ENCODE results near the gene OSBPL3. TPM values are rescaled to one million over a fixed set of nuclear protein-coding genes. Genes with fewer than 3 reads are reported as not detected.
"Not testable (repeated sequence)": the region's sequence is repeated elsewhere in the genome, so short reads cannot be mapped to it uniquely, and the experiment has no call there.

The OSBPL3 gene
- total RNA-seq, 1 donor from 2014 or later, result 90.6 TPM

DNA sequence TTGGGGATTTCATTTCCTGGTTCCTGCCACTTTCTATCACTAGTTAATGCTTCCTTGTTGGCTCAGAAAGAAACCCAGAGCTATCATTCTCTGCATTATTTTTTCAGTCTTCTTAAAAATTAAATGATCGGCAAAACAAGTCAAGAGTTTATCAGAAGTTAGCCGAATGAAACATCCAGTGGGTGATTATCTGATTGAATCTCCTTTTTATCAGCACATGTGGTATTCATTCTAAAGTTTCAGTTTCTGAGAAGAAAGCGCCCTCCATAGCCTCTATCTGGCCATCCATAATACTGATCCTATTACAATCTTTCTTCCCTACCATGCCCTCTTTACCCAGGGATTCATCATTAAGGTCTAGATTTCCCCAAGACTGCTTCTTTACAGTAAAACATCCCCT lies 71.8 kb downstream of the OSBPL3 start:
- H3K4me1 Mint-ChIP-seq (ENCODE audit: low read depth), result peaks cover 50% of the 10 kb centered on the region
- H3K36me3 Mint-ChIP-seq (ENCODE audit: low read depth), result peaks cover 23% of the 10 kb centered on the region
- DNase-seq (ENCODE audit: low spot score), result no peak
- intact Hi-C loops (cut with micrococcal nuclease), result loop anchor here (5.0 kb wide), 1 partner anchor 184 kb away; no protein-coding TSS in a partner anchor
- H3K9me3 Mint-ChIP-seq, result no peaks in the 10 kb centered on the region
- no peaks in the 10 kb centered on the region for H3K27me3 Mint-ChIP-seq (ENCODE audit: insufficient read depth)
- no peak overlapping the region for H3K4me3 Mint-ChIP-seq
- H3K27ac Mint-ChIP-seq, result no peak overlapping the region

DNA sequence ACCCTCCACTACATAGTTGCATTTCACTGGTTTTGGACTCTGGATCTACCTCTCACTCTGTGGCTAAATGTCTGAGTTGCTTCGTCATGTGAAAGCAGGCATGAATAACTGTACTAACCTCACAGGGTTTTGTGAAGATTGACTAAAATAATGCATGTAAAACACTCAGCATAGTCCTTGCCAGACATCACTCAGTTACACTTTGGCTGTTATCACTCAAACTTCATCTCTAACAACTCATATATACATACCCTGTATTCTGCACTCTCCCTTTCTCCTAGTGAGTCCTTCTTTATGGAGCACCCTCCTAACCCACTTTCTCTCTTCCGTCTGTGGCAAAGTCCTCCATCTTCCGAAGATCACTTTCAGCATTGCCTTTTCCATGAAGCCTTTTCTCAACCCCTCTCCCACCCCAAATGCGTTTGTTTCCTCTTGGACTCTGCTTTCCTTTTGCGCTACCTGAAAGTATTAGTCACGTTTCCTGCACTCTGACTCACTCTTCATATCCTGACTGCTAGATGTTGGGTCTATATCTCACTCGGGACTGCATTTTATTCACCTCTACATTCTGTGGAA lies 72.6 kb downstream of the OSBPL3 start:
- Mint-ChIP-seq H3K36me3 (ENCODE audit: low read depth) (peaks cover 20% of the 10 kb centered on the region), H3K9me3 (no peaks in the 10 kb centered on the region), H3K4me1 (ENCODE audit: low read depth) (peaks cover 48% of the 10 kb centered on the region), H3K27ac (no peak overlapping the region), H3K27me3 (ENCODE audit: insufficient read depth) (no peaks in the 10 kb centered on the region), H3K4me3 (no peak overlapping the region)
- intact Hi-C loops (cut with micrococcal nuclease), result loop anchor here (1.0 to 5.0 kb wide), 13 partner anchors 9 to 1551 kb away; partner anchors contain the start of genes CYCS and OSBPL3
- DNase-seq (ENCODE audit: low spot score), result peak; percentile 38

DNA sequence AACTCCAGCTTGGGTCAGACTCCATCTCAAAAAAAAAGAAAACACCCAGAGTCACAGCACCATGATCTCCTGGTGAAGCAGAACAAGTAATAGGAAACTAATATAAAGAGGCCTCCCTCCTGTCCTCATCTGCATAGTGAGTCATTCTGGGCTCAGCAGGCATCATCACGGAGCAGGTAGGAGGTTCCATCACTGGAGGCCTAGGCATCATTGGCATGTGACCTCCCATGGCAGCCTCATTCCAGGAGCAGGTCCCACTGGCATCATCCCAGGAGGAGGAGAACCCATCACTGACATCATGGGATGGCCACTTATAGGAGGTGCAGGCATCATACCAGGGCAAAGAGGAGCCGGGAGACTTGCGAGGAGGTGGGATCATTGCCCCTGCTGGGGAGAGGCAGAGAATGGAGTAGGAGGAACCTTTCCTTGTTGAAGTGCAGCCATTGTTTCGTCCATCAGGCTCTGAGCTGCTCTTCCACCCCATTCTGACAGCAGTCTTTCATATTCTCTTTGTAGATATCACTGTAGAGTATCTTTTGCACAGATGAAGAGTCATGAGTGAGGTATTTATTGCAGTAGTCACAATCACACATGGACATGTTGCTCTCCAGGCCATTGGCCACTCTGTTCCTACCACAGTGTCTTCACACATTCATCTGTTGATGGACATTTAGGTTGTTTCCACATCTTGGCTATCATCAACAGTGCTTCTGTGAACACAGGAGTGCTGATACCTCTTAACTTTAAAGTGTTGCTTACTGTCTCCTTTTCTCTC lies 73.8 kb downstream of the OSBPL3 start:
- Mint-ChIP-seq H3K27ac (no peak overlapping the region), H3K9me3 (no peaks in the 10 kb centered on the region), H3K4me1 (ENCODE audit: low read depth) (peaks cover 47% of the 10 kb centered on the region), H3K27me3 (ENCODE audit: insufficient read depth) (no peaks in the 10 kb centered on the region), H3K36me3 (ENCODE audit: low read depth) (peaks cover 24% of the 10 kb centered on the region), H3K4me3 (no peak overlapping the region)
- intact Hi-C loops (cut with micrococcal nuclease), result loop anchor here (2.0 to 5.0 kb wide), 4 partner anchors 151 to 1549 kb away; partner anchors contain the start of gene CYCS
- no peak for DNase-seq (ENCODE audit: low spot score)

DNA sequence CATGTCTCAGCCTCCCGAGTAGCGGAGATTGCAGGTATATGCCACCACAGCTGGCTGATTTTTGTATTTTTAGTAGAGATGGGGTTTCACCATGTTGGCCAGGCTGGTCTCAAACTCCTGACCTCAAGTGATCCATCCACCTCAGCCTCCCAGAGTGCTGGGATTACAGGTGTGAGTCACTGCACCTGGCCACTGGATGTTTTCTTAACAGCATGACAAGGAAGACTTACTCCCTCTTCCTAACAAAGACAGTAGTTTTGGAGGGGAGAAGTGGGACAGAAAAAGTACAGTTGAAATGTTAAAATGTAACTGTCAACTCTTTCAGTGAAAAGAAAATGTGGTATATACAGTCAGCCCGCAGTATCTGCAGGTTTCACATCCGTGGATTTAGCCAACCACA lies 76.0 kb downstream of the OSBPL3 start:
- peaks cover 20% of the 10 kb centered on the region for H3K36me3 Mint-ChIP-seq (ENCODE audit: low read depth)
- H3K9me3 Mint-ChIP-seq; DNase-seq (ENCODE audit: low spot score); H3K27me3 Mint-ChIP-seq (ENCODE audit: insufficient read depth); H3K4me3 Mint-ChIP-seq; H3K27ac Mint-ChIP-seq; intact Hi-C loops (cut with micrococcal nuclease): not testable (repeated sequence)
- peaks cover 51% of the 10 kb centered on the region for H3K4me1 Mint-ChIP-seq (ENCODE audit: low read depth)

DNA sequence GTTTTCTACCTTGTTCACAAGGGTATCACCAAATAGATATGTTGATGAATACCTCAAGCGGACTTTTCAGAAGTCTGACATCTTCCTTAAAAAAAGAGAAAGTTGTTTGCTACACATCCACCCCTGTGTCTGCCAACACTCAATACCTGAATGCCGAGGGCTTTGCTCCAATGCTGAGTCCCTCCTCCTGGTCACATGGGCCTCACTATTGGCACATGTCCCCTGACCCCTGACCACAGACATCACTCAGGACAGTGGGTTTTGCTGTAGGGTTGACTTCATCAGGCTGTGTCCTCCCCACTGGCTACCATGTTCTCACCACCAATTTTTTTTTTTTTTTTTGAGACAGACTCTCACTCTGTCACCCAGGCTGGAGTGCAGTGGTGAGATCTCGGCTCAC lies 76.4 kb downstream of the OSBPL3 start:
- Mint-ChIP-seq H3K36me3 (ENCODE audit: low read depth) (peaks cover 20% of the 10 kb centered on the region), H3K4me3 (no peak overlapping the region), H3K4me1 (ENCODE audit: low read depth) (peaks cover 55% of the 10 kb centered on the region), H3K9me3 (no peaks in the 10 kb centered on the region), H3K27me3 (ENCODE audit: insufficient read depth) (no peaks in the 10 kb centered on the region), H3K27ac (no peak overlapping the region)
- DNase-seq (ENCODE audit: low spot score), result no peak
- intact Hi-C loops (cut with micrococcal nuclease), result no loop called here

DNA sequence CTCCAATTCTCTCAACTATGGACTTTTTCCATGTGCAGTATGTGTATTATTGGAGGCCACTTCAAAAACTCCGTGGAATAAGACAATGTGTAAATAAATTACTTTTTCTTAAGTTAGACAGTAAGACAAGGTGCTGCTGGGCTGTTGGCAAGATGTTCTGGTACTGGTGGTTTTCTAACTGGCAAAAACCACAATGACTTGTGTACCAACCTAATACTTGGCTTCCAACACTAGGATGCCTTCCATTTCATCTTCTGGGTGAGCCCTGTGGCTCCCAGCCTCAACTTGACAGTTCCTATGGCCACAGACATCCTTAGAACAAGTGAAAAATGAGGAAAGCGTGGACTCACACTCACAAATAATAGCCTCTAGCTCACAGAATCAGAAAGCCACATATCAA lies 77.0 kb downstream of the OSBPL3 start:
- no peak for DNase-seq (ENCODE audit: low spot score)

DNA sequence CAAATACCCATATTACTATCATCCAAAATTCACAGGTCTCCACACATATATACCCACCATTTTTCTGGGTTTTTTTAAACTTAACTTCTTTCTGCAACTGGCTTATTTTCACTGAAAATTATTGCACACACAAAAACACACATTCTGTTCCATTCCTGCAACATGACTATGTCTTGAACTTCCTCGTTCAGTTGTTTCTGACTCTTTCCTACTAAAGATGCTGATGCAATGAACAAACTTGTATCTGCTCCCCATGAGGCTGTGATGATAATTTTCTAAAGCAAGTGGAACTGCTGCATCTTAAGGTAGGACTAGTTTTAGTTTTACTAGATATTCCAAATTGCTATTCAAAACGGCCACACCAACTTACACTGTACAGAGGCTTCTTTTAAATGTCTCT lies 77.7 kb downstream of the OSBPL3 start:
- intact Hi-C loops (cut with micrococcal nuclease), result no loop called here
- DNase-seq (ENCODE audit: low spot score), result no peak
- peaks cover 61% of the 10 kb centered on the region for H3K4me1 Mint-ChIP-seq (ENCODE audit: low read depth)
- no peaks in the 10 kb centered on the region for H3K9me3 Mint-ChIP-seq
- H3K4me3 Mint-ChIP-seq, result no peak overlapping the region
- no peak overlapping the region for H3K27ac Mint-ChIP-seq
- no peaks in the 10 kb centered on the region for H3K27me3 Mint-ChIP-seq (ENCODE audit: insufficient read depth)
- H3K36me3 Mint-ChIP-seq (ENCODE audit: low read depth), result peaks cover 20% of the 10 kb centered on the region

More for the DNA sequence above, 77.0 kb downstream of the OSBPL3 start:
- Mint-ChIP-seq H3K36me3 (ENCODE audit: low read depth) (peaks cover 20% of the 10 kb centered on the region), H3K4me3 (peak overlapping the region; percentile 17), H3K4me1 (ENCODE audit: low read depth) (peaks cover 61% of the 10 kb centered on the region), H3K27me3 (ENCODE audit: insufficient read depth) (no peaks in the 10 kb centered on the region), H3K27ac (no peak overlapping the region), H3K9me3 (no peaks in the 10 kb centered on the region)
- intact Hi-C loops (cut with micrococcal nuclease), result no loop called here

DNA sequence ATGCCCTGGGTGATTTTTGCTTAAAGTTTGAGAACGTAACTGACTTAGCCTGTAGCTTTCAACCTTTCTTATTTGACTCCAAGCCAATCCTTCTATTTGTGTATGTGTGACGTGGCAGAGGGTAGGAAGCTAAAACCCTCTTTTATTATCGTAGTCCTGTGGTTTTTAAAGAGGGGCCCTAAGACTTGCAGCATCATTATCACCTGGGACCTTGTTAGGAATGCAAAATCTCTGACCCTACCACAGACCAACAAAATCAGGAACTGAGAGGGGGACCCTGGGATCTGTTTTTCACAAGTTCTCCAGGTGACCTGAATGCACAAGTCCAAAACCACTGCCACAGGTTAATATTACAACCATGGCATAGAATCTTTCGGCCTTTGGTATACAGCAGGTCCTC lies 80.1 kb downstream of the OSBPL3 start:
- no peaks in the 10 kb centered on the region for H3K27me3 Mint-ChIP-seq (ENCODE audit: insufficient read depth)
- H3K4me3 Mint-ChIP-seq, result no peak overlapping the region
- peaks cover 77% of the 10 kb centered on the region for H3K4me1 Mint-ChIP-seq (ENCODE audit: low read depth)
- no peak overlapping the region for H3K27ac Mint-ChIP-seq
- intact Hi-C loops (cut with micrococcal nuclease), result no loop called here
- DNase-seq (ENCODE audit: low spot score), result no peak
- no peaks in the 10 kb centered on the region for H3K9me3 Mint-ChIP-seq
- peaks cover 14% of the 10 kb centered on the region for H3K36me3 Mint-ChIP-seq (ENCODE audit: low read depth)

DNA sequence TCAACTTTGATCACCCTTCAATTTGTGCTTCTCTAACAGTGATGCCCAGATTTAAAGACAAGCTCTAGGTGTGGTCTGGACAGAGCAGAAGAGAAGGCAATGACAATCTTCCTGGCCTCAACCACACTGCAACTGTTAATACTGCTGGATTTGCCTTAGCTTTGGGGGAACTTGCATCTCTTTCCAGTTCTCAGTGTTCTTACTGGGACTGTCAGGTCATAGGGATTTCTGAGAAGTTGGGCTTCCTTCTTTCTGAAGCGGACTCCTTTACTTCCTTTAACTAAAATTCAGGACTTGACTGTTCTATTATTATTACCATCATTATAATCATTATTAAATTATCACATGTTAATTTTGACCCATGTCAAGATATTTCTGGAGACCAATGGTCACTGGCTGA lies 80.8 kb downstream of the OSBPL3 start:
- Mint-ChIP-seq H3K36me3 (ENCODE audit: low read depth) (peaks cover 13% of the 10 kb centered on the region), H3K9me3 (no peaks in the 10 kb centered on the region), H3K4me3 (no peak overlapping the region), H3K27me3 (ENCODE audit: insufficient read depth) (no peaks in the 10 kb centered on the region), H3K27ac (peak overlapping the region; percentile 74), H3K4me1 (ENCODE audit: low read depth) (peaks cover 79% of the 10 kb centered on the region)
- DNase-seq (ENCODE audit: low spot score), result no peak
- intact Hi-C loops (cut with micrococcal nuclease), result no loop called here

DNA sequence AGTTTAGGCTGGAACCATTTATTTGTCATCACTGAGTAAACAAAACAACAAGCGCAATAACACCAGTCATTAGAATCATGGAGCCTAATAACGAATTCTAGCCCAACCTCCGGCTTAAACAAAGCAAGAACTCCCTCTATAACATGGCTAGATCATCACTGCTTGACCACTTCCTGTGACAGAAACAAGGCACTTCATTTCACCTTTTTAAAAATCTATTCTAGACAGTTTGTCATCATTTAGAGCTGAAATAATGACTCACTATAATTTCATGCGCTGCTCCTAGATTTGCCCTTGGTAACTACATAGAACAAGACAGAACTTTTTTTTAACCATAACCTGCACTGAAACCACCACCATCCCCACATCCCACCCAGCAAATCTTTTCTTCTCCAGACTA lies 81.3 kb downstream of the OSBPL3 start:
- H3K4me3 Mint-ChIP-seq, result no peak overlapping the region
- H3K4me1 Mint-ChIP-seq (ENCODE audit: low read depth), result peaks cover 82% of the 10 kb centered on the region
- H3K9me3 Mint-ChIP-seq, result no peaks in the 10 kb centered on the region
- no peak for DNase-seq (ENCODE audit: low spot score)
- intact Hi-C loops (cut with micrococcal nuclease), result loop anchor here (1.0 kb wide), 2 partner anchors 9 to 10 kb away; no protein-coding TSS in a partner anchor
- no peaks in the 10 kb centered on the region for H3K27me3 Mint-ChIP-seq (ENCODE audit: insufficient read depth)
- peaks cover 13% of the 10 kb centered on the region for H3K36me3 Mint-ChIP-seq (ENCODE audit: low read depth)
- peak overlapping the region; percentile 74 for H3K27ac Mint-ChIP-seq

DNA sequence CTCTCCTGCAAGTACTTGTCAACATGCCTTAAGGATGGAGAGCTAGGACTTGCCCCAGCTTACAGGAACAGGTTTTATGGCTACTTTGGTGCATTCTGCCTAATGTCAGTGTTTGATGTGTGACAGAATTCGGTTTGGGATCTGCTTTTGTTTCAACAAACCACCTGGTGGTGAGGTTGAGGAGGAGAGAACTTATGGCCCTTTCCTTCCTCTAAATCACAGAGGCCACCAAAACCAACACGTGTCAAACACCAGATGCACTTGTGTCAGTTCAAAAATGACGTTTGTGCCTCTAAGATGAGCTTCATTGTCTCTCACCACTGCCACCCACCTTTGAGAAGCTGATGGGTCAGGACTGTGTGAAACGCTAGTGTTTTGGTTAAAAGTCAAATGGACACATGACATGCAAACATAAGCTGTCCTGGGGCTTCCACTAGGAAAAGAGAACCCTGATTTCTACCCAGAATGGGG lies 83.9 kb downstream of the OSBPL3 start:
- Mint-ChIP-seq H3K9me3 (no peaks in the 10 kb centered on the region), H3K4me3 (no peak overlapping the region), H3K27ac (peak overlapping the region; percentile 64), H3K4me1 (ENCODE audit: low read depth) (peaks cover 74% of the 10 kb centered on the region), H3K27me3 (ENCODE audit: insufficient read depth) (no peaks in the 10 kb centered on the region), H3K36me3 (ENCODE audit: low read depth) (peaks cover 13% of the 10 kb centered on the region)
- no peak for DNase-seq (ENCODE audit: low spot score)
- intact Hi-C loops (cut with micrococcal nuclease), result no loop called here

DNA sequence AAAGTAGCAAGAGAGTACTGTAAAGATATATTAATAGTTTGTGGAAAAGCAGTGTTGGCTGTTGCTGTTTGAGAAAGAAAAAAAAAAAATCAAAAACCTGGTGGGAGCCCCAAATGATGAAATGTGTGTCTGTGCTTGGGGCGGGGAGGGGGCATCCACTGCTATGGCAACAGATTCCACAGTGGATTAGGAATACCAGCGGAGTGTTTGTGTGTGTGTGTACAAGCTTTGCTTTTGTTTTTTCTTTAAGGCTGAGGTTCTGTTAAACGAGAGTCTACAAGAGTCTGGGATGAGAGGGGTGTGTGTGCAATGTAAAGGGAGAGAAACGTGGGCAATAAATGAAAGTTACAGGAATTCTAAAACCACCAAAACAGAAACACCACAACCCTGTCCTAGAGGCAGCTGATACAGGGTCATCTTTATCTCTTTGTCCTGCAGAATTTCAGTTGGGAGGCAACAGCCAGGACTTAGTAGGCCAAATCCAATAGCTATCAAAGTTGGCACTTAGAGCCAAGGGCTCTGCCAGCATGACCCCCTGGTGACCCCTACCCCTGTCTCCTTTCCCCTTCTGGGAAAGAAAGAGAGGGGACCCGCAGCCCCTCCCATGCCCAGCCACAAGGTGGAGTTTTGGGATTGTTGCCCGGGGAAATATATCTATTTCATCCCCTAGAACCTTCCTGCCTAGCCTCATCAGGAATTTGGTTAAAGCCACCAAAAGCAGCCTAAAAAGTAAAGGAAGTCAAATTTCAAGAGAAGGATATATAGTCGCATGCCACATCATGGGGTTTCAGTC lies 85.4 kb downstream of the OSBPL3 start:
- H3K27me3 Mint-ChIP-seq (ENCODE audit: insufficient read depth), result no peaks in the 10 kb centered on the region
- no peak for DNase-seq (ENCODE audit: low spot score)
- no peaks in the 10 kb centered on the region for H3K9me3 Mint-ChIP-seq
- peak overlapping the region; percentile 41 for H3K27ac Mint-ChIP-seq
- H3K4me3 Mint-ChIP-seq, result no peak overlapping the region
- intact Hi-C loops (cut with micrococcal nuclease), result no loop called here
- H3K4me1 Mint-ChIP-seq (ENCODE audit: low read depth), result peaks cover 75% of the 10 kb centered on the region
- peaks cover 26% of the 10 kb centered on the region for H3K36me3 Mint-ChIP-seq (ENCODE audit: low read depth)

DNA sequence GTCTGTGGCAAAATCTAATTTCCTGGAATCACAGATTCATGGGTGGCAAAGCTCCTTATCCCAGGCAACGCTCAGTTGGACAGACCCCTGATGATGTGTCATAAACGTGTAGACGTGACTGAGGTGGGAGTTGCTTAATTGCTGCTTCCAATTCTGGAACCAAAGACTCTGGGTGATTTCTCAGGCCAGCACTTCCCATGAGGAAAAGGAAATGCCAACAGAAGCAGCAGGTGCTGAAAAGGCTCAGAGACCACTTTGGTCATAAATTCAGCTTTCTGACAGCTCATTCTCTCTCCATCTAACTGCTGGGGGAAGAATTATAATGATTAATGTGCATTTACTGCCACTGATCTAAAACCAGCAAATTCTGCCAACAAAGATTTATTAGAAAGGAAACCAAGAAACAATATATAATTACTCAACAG lies 88.7 kb downstream of the OSBPL3 start:
- Mint-ChIP-seq H3K27me3 (ENCODE audit: insufficient read depth) (no peaks in the 10 kb centered on the region), H3K4me1 (ENCODE audit: low read depth) (peaks cover 71% of the 10 kb centered on the region), H3K36me3 (ENCODE audit: low read depth) (peaks cover 40% of the 10 kb centered on the region), H3K27ac (no peak overlapping the region), H3K9me3 (no peaks in the 10 kb centered on the region), H3K4me3 (no peak overlapping the region)
- no peak for DNase-seq (ENCODE audit: low spot score)
- intact Hi-C loops (cut with micrococcal nuclease), result no loop called here

Data from activated T-helper 1 cell treated with anti-CD3 and anti-CD28 coated beads, Interleukin-12 subunit alpha, Interleukin-12 subunit beta, Interleukin-2, Interleukin-4 antibody, amounts not matched to agents 30 ng/mL and 10 ng/mL and 1 ng/mL, durations not matched to agents 14 hours and 24 hours and 36 hours (primary cell).